Esophagus squamous epithelium (tissue), 4 donors: ENCODE measurements around the gene SLC25A41.

Experiments used
- CTCF ChIP-seq, 6 experiments: fragments of 450-650 bp in 4 of 6; fragments of 200-600 bp in 2 of 6; sonication (generic) in 2 of 6; IDR thresholded peaks; one replicate each; pipeline ENCODE4 v1.5.1; 2016 to 2019; ENCODE audit warnings: antibody characterized with exemption in 6 of 6, mild to moderate bottlenecking in 4 of 6, moderate library complexity in 4 of 6
- POLR2A ChIP-seq, 4 donors: fragments of 450-650 bp; IDR thresholded peaks; one replicate each; pipeline ENCODE4 v1.6.1; 2017; ENCODE audit warnings: antibody characterized with exemption in 4 of 4, mild to moderate bottlenecking in 4 of 4, moderate library complexity in 3 of 4

- TF ChIP-seq CTCF (IDR thresholded peaks at IDR 0.05) (no peak), POLR2A (IDR thresholded peaks at IDR 0.05) (no peak)
These were observed 53.8 kb downstream of the SLC25A41 start for GRCh38 chr19:6379744-6380143.
